Measurements from ENCODE around the gene TMEM72. TPM values are rescaled to one million over a fixed set of nuclear protein-coding genes. Genes with fewer than 3 reads are reported as not detected.

The TMEM72 gene
- polyA plus RNA-seq, 1 donor from 2014 or later, result 1.4 TPM

GRCh38 chr10:44977287-44978212, 66.4 kb downstream of the TMEM72 start:
- Histone ChIP-seq H3K27ac (ENCODE audit: low read length) (peak overlapping the region; percentile 79), H3K4me3 (ENCODE audit: low read length) (peak overlapping the region; percentile 60), H3K36me3 (ENCODE audit: insufficient read depth, low read length) (no peaks in the 10 kb centered on the region), H3K9me3 (ENCODE audit: low read length) (no peaks in the 10 kb centered on the region), H2AFZ (ENCODE audit: low read depth, low read length) (no peak overlapping the region), H3K9me2 (ENCODE audit: insufficient read depth, low read length) (no peaks in the 10 kb centered on the region), H3K9ac (ENCODE audit: low read length) (peak overlapping the region; percentile 65), H3K27me3 (ENCODE audit: insufficient read depth, low read depth, low read length) (no peaks in the 10 kb centered on the region), H3K4me2 (ENCODE audit: low read length) (peak overlapping the region; percentile 77), H4K20me1 (ENCODE audit: insufficient read depth) (no peaks in the 10 kb centered on the region), H3K79me2 (replicated peaks; ENCODE audit: insufficient read depth, low read length) (no peaks in the 10 kb centered on the region), H3F3A (ENCODE audit: insufficient read depth, low read length, poor library complexity, severe bottlenecking) (no peaks in the 10 kb centered on the region)
- no peak for TF ChIP-seq REST (IDR thresholded peaks at IDR 0.05; ENCODE audit: borderline replicate concordance)
- no peak for TF ChIP-seq MXI1 (conservative IDR thresholded peaks at IDR 0.05; ENCODE audit: poor library complexity, severe bottlenecking)
- TF ChIP-seq SMC3 (conservative IDR thresholded peaks at IDR 0.05; ENCODE audit: poor library complexity), result no peak
- no peak for TF ChIP-seq RAD21 (conservative IDR thresholded peaks at IDR 0.05)
- TF ChIP-seq POLR2AphosphoS5 (IDR thresholded peaks at IDR 0.05), result no peak
- TF ChIP-seq EZH2 (IDR thresholded peaks at IDR 0.05; ENCODE audit: borderline replicate concordance, insufficient read depth, low read length, poor library complexity, severe bottlenecking), result no peak
- no peak for TF ChIP-seq TAF1 (IDR thresholded peaks at IDR 0.05; ENCODE audit: low read depth)
- TF ChIP-seq EP300 (conservative IDR thresholded peaks at IDR 0.05; ENCODE audit: poor library complexity, severe bottlenecking), result no peak
- no peak for TF ChIP-seq CTCF (IDR thresholded peaks at IDR 0.05; ENCODE audit: poor library complexity, severe bottlenecking)

- Histone ChIP-seq H3K4me3 (ENCODE audit: low read length) (peak overlapping the region; percentile 60), H4K20me1 (ENCODE audit: insufficient read depth) (no peaks in the 10 kb centered on the region), H3K4me2 (ENCODE audit: low read length) (peak overlapping the region; percentile 77), H3K9me3 (ENCODE audit: low read length) (no peaks in the 10 kb centered on the region), H3K27ac (ENCODE audit: low read length) (peak overlapping the region; percentile 79), H3F3A (ENCODE audit: insufficient read depth, low read length, poor library complexity, severe bottlenecking) (no peaks in the 10 kb centered on the region), H3K79me2 (replicated peaks; ENCODE audit: insufficient read depth, low read length) (no peaks in the 10 kb centered on the region), H3K9ac (ENCODE audit: low read length) (peak overlapping the region; percentile 65), H3K9me2 (ENCODE audit: insufficient read depth, low read length) (no peaks in the 10 kb centered on the region), H2AFZ (ENCODE audit: low read depth, low read length) (peak overlapping the region; percentile 17), H3K27me3 (ENCODE audit: insufficient read depth, low read depth, low read length) (no peaks in the 10 kb centered on the region), H3K36me3 (ENCODE audit: insufficient read depth, low read length) (no peaks in the 10 kb centered on the region)
- TF ChIP-seq REST (IDR thresholded peaks at IDR 0.05; ENCODE audit: borderline replicate concordance), result no peak
- TF ChIP-seq MXI1 (conservative IDR thresholded peaks at IDR 0.05; ENCODE audit: poor library complexity, severe bottlenecking), result no peak
- no peak for TF ChIP-seq TAF1 (IDR thresholded peaks at IDR 0.05; ENCODE audit: low read depth)
- no peak for TF ChIP-seq EP300 (conservative IDR thresholded peaks at IDR 0.05; ENCODE audit: poor library complexity, severe bottlenecking)
- no peak for TF ChIP-seq POLR2AphosphoS5 (IDR thresholded peaks at IDR 0.05)
- no peak for TF ChIP-seq SMC3 (conservative IDR thresholded peaks at IDR 0.05; ENCODE audit: poor library complexity)
- no peak for TF ChIP-seq EZH2 (IDR thresholded peaks at IDR 0.05; ENCODE audit: borderline replicate concordance, insufficient read depth, low read length, poor library complexity, severe bottlenecking)
- no peak for TF ChIP-seq CTCF (IDR thresholded peaks at IDR 0.05; ENCODE audit: poor library complexity, severe bottlenecking)
- no peak for TF ChIP-seq RAD21 (conservative IDR thresholded peaks at IDR 0.05)
These were observed 67.1 kb downstream of the TMEM72 start for GRCh38 chr10:44978213-44978569.

All from neural cell (in vitro differentiated cells).